GM21526 (cell line): Measurements from ENCODE around the gene KDELR1.

Experiments used
- ATAC-seq: cut with Tn5 transposase; IDR thresholded peaks from one replicate; pipeline ENCODE4 v1.9.1; 2021; ENCODE audit warnings: moderate library complexity; ENCODE audit not compliant: unreplicated experiment, low FRiP score

The KDELR1 gene

DNA sequence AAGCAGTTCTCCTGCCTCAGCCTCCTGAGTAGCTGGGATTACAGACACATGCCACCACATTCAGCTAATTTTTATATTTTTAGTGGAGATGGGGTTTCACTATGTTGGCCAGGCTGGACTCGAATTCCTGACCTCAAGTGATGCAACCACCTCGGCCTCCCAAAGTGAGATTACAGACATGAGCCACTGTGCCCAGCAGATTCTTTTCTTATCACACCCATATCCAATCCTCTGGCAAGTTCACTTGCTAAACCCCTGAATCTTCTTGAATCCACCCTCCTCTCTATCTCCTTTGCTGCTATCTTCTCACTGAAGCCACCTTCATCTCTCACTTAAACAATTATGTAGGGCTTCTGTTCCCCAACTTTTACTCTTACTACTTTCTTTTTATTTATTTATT lies 45.2 kb downstream of the KDELR1 start:
- ATAC-seq: no peak

DNA sequence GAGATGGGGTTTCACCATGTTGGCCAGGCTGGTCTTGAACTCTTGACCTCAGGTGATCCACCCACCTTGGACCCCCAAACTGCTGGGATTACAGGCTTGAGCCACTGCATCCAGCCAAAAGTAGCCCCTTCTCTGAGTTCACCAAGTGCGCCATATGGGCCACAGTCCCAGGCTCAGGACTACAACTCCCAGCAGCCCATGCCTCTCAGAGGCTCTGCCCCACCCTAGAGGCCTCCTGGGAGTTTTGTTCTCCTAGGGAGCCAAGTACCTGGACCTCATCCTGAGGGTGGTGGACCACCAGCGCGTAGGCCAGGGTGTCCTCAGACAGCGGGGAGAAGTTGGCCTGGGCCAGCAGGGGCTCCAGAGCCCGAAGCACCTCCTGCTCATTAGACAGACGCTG lies 46.5 kb downstream of the KDELR1 start:
- ATAC-seq: no peak

DNA sequence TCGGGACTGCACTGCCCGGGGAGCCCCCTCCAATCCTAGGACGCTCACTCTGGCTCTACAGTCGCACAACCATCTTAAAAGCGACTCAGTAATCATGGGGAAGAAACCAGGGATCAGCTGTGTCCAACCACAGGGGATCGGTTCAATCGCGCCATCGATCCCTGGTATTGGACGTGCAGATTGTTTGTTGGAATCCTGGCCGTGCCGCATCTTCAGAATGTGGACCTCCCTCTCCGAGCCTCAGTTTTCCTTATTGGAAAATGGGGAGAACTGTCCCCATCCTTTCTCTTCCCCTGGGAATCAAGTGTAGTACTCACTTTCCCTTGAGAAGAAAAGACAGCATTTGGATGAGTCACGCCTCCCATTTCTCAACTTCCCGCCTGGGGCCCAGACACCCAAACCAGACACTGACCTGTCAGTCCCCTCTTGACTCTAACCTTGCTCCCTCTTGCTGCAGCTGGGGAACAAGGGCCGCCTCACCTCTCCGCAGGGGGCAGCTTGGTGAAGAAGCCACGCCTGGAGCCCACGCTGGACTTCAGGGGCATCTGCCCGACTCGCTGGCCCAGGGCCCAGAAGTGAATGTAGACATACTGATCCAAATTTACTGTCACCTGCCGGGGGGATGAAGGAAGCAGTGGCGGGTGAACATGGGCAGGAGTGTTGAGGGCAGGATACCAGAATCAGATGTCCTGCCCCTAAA lies 48.4 kb downstream of the KDELR1 start:
- ATAC-seq: no peak

DNA sequence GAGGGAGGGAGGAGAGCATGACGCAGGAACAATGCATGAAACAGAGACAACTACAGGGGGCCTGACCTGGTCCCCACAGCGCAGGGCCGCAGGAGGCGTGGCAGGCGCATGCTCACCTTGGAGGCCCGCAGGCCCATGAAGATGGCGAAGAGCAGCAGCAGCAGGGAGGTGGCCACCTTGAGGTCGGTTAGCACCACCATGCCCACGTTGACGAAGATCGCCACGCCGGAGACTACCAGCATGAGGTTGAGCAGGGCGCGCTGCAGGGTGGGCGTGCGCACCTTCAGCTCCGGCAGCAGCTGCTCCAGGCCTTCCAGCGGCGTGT lies 49.0 kb downstream of the KDELR1 start:
- ATAC-seq: no peak

DNA sequence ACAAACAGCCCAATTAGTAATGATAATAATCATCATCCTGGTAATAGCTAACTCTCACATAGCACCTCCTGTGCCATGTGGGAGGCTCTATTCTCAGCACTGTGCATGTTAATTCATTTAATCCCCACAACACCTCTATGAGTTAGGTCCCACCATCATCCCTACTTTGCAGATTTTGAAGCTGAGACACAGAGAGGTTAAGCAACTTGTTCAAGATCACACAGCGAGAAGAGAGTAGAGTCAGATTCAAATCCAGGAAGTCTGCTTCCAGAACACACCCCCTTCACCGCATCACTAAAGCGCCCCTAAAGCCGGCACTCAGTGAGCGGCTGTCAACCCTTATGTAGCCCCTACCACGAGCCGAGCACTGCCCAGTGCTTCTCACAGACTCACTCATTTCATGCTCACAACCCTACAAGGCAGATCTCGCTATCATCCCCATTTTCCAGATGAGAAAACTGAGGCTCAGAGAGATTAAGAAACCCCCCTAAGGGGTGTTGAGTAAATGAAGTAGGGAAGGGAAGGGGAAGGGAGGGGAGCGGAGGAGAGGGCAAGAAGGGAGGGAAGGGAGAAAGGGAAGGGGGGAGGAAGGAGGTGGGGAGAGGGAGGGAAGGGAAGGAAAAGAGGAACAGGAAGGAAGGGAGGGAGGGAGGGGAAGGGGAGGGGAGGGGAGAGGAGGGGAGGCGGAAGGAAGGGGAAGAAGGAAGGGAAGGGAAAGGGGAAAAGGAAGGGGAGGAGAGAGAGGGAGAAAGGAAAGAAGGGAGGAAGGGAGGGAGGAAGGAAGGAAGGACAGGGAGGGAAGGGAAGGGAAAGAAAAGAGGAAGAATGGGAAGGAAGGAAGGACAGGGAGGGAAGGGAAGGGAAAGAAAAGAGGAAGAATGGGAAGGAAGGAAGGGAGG lies 49.6 kb downstream of the KDELR1 start:
- no peak for ATAC-seq

DNA sequence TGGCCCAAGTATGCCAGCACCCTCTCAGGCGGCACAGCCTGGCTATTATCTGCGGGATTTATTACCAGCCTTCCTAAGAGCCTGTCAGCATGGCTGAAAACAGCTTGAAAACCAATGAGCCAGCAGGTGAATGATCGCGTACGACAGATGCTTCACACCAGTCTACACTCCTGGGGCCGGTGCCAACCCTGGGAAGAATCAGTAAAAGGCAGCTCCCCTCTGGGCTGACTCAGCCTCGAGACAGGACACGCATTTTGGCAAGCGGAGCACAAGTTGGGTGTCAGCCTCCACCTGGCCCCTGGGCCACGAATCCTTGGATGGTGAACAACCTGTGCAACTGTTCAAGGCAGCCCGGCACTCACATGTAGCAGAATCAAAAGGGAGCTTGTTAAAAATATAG lies 50.4 kb downstream of the KDELR1 start:
- ATAC-seq: no peak

DNA sequence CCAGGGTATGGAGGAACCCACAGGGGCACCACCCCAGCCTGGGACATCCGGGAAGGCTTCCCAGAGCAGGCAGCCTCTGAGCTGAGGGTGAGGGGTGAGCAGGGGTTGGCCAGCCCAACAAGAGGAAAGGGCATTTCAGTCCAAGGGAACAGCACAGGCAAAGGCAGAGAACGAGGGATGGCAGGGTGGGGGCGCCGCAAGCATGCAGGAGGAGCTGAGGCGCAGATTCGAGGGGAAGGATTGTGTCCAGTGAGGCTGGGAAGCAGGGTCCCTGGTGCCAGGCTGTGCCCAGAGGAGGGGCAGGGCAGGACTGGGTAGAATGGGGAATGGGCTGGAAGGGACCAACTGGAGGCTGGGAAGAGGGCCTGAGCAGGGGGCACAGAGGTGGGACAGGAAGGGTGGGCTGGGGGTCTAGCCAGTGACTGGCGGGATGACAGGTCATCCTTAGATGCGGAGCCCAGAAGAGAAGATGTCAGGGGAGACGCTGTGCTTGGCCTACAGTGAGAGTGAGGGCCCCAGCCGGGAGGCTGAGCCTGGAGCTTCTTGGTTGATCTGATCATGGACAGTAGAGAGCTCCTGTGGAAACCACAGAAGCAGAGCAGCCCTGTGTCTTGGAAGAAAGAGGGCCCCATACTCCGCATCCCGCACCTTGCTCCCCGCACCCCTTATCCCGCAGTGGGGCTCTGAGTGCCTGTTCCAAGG lies 52.4 kb downstream of the KDELR1 start:
- ATAC-seq: no peak

DNA sequence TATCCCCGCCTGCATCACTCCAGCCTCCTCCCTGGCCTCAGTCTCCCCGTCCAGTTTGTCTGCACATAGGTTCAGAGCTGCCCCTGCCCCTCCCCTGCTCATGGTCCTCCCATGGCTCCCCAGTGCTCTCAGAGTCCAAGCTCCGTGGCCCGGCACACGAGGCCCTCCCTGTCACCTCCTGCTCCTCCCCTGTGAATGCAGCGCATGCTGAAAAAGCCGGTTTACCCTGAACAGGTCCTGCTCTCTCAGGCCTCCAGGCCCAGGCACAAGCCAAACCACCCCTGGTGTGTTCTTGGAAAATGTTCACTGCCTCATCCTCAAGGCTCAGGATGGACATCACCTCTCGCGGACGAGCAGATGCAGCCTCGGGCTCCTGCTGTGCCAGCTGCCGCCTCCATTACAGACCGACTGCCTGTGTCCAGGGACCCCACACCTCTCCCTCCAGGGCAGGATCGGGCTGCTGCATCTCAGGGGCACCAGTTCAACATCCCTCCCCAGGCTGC lies 53.0 kb downstream of the KDELR1 start:
- no peak for ATAC-seq

DNA sequence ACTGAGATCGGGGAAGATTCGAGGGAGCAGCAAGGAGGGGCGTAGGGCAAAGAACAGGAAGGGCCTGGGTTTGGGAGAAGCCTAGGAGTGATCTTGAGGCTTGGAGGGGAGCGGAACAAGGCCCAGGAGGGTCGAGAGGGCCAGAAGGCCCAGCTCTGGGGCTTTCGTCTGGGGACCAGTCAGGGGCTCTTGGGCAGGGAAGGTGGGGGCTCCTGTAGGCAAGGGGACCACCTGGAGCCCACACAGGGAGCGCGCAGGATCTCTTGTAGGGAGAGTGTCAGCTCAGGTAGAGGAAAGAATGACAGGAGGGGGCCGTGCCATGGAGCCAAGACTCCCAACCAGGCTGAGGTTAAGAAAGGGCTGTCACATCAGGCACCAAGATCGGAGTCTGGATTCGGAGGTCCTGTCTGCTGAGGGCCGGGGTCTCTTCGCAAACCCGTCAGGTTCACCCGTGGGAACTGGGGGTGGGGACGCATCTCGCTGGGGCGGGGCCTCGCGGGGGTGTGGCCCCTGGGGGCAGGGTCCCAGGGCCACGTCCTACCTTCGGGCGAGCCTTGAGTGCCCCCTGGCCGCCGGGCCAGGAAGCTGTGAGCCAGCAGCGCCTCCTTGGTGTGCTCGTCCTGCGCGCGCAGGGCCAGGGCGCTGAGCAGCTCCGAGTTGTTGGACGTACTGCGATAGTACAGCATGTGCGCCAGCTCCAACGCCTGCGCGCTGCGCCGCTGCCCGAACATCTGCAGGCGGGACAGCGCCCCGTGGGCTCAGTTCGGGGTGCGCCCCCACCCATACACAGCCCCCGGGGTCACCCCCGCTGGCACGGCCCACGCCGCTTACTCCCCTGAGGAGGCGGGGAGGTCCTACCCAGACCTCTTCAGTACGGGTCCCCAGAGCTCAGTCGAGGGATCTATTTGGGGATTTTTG lies 57.6 kb downstream of the KDELR1 start:
- ATAC-seq: peak; percentile 44

DNA sequence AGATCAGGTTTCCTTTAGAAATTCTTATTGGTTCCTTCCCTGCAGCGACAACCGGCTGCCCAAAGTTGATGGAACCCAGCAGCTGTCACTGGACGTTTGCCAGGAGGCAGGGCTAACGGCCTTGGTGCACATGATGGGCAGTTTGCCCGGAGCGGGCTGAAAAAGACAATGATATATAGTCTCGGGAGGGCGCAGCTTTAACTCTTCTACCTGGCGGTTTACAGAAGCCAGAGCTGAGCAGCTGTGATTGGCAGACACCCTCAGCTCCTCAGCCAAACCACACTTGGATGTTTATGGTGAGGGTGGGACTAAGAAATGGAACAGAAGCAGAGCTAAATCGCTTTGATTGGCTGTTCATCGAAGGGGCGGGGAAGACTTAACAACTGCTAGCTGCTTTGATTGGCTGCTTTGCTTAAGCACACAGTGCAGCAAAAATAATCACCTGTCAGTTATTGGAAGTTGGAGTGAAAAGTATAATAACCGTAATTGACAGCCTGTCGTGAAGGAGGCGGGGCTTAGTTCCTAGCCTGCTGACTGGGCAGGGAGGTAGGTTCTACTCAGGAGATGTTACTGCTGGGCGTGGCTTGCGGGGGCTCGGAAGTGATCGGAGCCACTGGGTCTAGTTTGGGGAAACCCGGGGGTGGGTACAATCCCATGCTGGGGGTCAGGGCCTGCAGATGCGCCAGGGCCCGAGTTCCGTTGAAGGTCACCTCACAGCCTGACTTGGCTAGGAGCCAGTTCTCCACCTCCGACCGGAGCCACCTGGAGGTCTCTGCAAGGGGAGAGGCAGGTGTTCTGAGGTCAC lies 58.5 kb downstream of the KDELR1 start:
- ATAC-seq: peak; percentile 54
